Activated gamma-delta T cell treated with Interleukin-2 at 50 U/mL for 16 hours (primary cell): ENCODE data around the gene BATF3.
"Not testable (repeated sequence)": the region's sequence is repeated elsewhere in the genome, so short reads cannot be mapped to it uniquely, and the experiment has no call there.

ENCODE experiments used
- DNase-seq: peaks from one replicate; pipeline ENCODE4 v3.0.0-alpha.2; 2020

The BATF3 gene

DNA sequence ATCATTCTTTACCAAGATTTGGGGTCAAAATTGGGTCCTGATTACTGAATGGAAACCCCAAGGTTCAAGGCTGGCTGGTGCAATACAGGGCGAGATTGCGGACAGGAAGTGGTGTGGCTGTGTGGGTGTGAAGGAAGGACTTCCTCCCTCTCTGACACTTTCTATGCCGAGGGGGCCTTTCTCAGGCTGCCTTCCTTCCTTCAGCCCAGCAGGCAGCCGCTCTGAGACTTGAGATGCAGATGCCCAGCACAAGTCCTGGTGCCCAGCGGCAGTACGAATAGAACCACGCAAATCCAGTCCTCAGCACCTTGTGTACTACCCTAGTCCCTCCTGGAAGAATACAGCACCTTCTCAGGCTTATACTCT is 16.3 kb downstream of the BATF3 start:
- DNase-seq: peak; percentile 33

DNA sequence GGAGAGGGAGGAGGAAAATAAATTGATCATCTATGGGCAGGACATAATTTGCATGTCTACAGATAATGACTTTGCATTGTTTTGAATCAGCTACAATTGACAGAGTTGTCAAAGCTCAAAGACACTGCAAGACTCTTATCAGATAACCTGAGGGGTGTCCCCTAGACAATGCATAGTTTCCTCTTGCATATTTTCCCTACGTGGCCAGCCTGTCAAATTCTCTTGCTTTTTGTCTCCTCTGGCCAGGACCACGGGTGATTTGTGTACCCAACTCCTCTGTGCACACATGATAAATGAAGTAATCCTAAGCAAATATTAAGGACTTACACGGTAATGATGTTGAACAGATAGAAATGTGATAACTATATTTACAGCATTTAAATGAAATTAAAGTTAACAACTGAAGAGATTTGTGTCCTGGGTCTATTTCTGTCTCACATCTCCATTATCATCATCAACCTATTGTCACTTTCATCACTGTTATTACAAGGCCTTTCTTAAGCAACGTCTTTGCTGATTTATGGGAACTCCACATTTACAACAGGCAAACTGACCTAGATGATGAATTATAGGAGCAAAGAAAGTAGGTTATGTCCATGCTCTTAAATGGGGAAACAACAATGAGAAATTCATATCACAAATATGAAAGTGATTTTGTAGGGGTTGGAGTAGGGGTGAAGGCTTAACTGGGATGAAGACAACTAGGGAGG is 18.8 kb downstream of the BATF3 start:
- no peak for DNase-seq

DNA sequence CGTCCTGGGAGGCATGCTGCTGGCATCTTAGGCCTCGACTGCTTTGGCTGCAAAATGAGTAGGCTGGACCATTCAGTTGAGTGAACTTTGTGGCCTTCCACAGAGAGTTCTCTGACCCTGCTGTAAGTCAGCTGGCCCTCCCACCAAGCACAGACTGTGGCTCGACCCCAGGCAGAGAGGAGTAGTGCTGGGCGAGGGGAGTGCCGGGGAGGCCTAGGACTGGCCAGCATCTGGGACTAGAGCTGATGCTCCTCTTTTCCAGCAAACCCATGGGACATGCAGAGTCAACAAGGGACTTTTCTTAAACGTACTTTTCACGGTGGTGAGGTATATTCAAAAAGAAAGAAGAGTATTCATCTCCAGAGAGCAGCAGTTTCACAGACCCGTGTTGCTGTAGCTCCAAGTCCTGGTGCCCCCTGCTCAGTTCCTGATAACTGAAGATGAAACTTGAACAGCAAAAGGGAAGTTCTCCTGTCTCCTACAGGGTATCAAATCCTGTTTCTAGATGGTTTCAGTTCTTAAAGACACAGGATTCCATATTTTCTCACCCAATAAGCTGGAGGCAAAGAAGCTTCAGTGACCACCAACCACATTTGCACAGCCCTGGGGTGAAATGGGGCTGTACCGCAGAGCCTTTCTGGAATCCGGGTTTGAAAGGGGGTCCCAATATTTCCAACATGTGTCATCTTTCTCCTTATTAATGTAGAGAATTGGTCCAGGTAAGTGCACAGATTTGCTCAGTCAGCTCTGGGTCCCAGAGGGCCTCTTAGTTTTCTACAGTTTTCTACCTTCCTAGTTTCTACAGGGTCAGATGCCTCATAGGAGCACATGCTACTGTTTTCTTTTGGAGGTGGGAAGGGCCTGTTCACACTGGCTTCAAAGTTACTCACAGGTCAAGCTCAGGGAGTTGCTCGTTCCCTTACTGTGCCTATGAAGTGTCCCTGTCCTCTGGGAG is 20.9 kb downstream of the BATF3 start:
- DNase-seq: no peak

DNA sequence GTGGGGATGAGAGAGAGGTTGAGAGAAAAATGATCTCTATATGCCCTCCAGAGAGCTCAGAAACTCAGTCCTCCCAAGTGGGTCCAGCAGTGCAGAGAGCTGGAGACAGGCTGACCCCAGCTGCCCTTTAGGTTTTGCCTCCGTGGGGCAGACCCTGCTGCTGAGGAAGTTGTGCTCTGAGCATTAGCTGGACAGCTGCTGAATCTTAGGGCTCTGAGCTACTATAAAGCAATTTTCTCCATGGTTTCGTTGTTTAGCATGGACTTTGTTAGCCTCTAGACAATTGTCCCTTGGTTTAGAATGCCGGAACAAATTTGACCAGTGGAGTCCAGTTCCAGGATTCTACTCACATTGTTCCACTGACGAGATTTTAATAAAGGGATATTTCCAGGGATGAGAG is 22.1 kb downstream of the BATF3 start:
- no peak for DNase-seq

DNA sequence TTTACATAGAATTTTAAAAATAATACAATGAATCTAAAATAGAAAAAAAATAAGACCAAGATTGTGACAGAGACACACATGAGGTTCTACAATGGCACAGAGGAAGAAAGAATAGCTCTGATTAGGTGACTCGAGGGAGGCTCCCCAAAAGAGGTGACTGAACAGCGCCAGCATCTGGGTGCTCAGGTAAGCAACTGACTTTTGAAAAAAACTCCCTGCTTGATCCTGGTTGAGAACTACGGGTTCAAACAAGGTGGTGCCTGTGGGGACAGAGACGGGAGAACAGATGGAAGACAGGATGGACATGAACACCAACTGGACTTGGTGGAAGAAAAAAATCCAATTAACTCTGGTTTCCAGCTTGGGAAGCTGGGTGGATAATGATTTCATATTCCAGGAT is 22.5 kb downstream of the BATF3 start:
- no peak for DNase-seq

DNA sequence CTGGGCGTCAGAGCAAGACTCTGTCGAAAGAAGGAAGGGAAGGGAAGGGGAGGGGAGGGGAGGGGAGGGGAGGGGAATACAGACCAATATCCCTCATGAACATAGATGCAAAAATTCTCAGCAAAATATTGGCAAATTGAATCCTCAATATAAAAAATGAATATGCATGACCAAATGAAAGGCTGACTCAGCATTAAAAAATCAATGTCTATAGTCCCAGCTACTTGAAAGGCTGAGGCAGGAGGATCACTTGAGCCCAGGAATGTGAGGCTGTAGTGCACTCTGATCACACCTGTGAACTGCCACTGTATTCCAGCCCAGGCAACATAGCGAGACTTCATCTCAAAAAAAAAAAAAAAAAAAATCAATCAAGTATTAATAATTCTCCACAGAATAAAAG is 24.0 kb downstream of the BATF3 start:
- no peak for DNase-seq

DNA sequence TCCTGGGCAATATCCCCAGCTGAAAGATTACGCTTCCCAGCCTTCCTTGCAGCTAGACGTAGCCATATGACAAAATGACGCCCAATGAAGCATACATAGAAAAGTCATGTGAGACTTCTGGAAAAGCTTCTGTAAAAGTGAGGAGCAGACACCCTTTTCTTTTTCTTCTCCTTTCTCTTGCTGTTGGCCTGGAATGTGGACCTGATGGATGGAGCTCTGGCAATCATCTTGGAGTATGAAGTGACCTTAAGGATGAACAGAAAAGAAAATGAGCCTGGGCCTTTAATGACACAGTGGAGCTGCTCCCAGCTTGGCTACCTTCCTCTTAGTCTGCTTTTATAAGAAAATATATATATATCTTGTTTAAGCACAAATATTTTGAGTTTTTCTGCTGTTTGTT is 24.8 kb downstream of the BATF3 start:
- no peak for DNase-seq

DNA sequence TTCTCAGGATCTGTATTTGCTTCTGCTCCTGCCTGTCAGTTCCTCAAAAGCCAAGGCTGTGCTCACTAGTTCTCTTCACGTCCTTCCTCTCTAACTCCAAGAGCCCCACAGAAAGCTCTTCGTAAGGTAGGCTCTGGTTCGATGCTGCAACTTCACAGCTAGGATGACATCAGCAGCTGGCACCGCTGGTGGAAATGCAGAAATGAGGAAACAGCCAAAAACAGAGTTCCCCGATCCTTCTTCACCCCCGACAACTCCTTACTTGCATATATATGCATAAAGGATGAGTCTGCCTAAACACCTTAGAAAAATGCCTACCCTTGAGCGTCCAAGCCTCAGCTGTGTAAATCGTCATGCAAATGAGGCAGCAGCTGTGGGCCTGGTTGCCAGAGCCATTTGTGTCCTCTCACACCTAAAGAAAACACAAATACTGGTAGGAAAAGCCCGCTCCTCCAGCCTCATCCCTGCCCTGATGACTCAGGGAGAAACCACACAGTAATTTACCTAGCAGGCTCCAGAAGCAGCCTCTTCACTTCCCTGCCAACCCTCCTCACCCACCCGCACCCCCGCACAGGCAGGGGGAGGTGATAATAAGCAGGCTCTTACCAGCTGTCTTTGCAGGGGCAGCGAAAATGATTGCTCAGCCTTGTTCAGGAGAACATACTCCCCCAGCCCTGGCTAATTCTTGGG is 28.2 kb downstream of the BATF3 start:
- DNase-seq: no peak

DNA sequence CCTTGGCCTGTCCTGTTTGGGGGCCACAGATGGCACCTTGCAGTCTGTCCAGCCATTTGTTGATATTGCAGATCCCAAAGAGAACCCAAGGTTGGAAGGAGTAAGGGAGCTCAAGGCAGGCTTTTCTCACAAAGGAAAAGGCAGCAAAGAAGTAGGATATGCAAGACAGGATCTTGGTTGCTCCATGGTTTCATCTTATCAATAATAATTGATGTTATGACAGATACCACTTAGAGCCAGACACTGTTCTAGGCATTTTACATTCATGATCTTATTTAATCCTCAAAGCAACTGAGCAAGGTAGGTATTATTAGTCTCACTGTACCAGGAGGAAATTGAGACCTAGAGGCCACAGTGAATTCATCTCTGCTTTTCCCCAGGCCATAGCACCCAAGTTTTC is 28.8 kb downstream of the BATF3 start:
- DNase-seq: no peak

DNA sequence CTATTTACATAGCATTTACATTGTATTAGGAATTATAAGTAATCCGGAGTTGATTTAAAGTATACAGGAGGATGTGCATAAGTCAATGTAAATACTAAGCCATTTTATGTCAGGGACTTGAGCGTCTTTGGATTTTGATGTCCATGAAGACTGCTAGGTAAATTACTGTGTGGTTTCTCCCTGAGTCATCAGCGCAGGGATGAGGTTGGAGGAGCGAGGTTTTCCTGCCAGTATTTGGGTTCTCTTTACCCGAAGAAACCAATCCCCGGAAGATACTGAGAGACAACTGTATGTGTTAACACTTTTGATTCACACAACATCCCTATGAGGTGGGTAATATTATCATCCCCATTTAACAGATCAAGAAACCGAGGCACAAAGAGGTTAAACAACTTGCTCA is 29.3 kb downstream of the BATF3 start:
- DNase-seq: no peak

DNA sequence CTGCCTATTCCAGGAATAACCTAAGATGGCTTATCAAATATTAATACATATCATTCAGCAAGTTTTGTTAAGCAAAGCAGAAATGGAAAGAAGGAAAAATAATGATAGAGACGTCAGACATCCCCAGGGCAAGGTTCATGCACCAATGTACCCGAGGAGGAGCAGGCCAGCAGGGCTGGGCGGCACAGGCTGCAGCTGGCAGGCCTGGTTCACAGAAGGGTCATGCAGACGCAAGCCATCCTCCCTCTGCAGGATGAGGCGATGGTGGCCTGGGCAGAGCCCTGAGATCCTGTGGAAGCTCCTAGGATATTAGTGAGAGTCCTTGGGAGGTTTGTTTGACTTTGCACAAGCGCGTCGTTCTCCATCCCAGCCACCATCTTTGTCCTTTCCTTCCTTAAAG is 30.0 kb downstream of the BATF3 start:
- DNase-seq: no peak

DNA sequence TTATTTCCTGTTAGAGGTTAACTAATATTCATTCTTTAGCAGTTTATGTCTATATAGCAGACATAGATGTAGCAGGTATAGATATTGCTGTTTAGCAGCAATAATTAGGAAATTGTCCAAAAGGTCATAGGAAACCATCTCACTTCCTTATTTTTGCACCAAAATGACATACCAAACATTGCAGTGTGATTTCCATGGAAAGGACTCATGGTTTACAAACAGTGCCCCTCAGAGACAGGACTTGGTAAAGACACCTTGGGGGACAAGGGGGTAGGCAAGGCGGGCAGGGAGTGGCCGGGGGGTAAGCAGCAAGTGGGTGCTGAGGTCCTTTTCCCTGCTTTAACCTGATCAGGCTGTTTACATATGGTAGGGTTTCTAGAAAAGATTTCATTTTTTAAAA is 30.5 kb downstream of the BATF3 start:
- DNase-seq: no peak

DNA sequence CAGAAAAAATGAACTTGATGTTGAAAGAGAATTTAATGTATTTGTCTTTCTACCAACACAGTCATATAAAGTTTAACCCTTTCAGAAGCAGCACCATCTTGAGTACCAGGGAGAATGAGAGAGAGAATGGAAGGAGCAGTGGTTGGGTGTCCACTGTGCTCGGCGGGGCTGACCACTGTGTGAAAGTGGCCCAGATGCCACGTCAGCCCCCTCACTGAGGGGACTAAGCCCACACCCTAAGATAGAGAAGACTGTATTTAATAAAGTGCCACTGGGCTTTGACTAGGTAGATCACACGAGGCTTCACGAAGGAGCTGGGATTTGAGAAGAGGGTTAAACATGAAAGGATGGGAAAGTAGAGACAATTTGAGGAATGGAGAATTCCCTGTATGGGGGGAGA is 31.2 kb downstream of the BATF3 start:
- DNase-seq: no peak

DNA sequence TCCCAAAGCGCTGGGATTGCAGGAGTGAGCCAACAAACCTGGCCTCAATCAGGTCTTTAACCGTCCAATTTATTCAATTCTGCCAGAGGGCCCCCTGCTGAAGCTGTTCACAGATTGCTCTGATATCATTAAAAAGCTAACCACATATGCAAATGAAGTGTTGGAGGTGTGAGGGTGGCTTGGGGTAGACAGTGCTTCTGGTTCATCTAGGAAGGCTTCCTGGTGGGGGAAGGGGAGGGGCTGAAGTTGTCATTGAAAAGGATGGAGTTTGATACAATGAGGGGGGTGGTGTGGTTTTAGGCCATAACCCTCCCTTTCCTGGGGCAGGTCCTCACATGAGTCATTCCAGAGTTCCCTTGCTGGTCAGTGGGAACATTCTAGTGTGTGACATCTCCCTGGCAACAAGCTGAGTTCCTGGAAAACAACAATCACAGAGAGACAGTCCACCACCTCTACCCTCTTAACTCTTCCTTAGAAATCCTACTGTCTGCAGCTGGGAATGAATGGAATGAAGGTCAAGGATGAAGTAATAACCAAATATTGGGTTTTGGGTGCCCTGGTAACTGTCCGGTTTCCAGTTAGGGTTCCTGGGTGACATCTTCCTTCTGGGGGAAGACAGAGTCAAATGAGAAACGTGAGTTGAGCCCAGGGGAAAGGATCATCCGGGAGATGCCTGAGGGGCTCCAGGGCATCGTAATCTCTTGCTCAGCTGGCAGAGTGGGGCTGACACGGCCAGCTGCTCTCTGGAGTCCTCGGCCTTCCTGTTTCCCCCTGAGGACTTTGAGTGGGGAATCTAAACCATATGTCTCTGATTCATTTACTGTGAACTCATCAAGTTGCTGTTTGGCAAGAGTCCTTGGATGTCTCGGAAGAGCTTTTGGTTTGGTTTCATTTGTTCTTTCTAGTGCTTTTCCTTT is 32.2 kb downstream of the BATF3 start:
- DNase-seq: no peak

DNA sequence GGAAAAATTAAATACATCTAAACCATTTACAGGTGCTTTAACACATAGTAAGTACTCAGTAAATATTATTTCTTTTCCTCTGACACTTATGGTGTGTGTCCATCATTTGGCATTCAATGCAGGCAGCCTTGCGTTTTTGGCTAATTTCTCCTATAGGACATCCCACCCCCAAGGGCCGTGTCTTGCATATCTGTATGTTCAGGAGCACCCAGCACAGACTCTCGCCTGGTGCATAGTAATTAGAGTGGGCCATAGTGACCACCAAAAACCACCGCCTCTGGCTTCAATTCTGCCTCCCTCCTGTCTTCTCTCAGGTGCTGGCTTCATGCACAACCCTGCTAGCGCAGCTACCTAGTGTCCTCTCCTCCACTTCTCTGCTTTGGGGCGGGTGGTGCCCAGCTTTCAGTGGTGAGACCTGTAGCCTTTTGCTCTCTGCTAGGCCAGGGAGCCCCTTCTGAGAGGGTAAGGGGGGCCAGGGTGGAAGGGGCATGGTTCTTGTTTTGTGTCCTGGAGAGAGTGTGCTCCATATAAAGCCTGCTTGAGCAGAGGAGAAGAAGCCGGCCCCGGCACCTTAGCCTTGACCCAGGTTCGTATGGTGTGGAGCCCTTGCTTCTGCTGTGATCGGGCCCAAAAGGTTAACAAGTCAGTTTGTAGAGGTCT is 33.4 kb downstream of the BATF3 start:
- no peak for DNase-seq

DNA sequence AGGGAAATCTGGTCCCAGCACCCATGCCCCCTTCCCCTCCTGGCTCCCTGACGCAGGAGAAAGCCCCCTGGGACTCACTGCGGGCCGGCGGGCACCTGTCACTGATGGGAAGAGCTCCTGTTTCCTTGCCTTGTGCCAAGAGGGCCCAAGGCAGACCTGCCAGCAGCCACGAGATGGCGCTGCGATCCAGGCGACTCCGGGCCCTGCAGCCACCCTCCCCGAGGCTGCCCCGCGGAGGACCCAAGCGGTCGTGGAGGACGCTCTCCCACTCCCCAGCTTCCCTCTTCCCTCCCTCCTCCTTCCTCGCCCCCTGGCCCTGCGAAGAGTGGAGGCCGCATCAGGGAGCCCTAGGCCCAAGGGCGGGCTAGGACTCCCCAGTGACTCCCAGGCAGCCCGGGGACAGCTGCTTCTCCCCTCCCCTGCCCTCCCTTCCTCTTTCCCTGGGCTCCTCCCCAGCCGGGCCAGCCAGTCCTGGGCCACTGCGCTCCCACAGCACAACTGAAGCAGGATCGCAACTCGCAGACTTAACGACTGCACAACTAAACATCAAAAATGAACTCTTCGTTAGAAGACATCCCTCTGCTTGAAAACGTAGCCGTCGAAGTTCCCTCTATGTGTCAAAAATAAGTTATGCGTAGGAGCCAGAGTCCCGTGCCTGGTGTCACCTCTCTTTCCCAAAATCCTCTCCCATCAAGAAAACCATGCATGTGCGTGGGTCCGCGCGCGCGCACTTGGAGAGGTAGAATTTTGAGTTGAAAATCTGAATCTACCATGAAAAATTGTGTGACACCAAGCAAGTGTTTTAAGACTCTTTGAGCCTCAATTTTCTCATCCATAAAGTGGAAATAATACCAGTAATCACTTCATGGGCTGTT is 34.2 kb downstream of the BATF3 start:
- peak; percentile 73 for DNase-seq

DNA sequence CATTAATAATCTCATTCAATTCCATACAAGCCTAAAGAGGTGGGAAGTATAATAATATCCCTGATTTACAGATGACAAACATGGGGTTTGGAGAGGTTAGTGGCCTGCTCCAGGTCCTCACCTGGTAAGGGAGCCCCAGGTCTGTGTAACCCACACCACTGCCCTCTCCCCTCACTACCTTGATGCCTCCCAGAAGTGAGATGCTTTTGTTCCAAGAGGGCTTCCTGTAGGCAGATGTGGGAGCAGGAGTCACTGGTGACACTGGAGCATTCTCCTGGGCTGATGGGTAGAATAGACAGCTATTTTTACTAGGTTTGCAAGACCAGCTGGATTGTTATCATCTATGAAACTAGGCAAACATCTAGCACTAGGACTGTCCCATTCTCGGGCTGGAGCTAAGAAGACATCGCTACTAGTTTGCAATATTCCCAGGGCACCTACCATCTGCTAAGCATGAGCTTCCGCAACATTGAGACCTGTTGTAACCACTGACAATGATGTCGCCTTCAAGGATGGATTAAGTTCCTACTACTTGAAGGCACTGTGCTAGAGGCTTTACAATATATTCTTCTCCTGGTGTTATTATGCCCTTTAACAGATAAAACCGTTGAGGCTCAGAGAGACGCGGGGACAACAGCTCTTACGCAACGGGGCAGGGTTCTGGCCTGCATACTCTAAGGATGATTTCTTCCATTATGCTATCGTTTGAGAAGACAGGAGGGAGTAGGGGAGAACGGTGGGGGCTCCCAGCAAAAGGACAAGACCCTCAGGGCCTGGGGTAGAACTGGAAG is 35.0 kb downstream of the BATF3 start:
- no peak for DNase-seq

DNA sequence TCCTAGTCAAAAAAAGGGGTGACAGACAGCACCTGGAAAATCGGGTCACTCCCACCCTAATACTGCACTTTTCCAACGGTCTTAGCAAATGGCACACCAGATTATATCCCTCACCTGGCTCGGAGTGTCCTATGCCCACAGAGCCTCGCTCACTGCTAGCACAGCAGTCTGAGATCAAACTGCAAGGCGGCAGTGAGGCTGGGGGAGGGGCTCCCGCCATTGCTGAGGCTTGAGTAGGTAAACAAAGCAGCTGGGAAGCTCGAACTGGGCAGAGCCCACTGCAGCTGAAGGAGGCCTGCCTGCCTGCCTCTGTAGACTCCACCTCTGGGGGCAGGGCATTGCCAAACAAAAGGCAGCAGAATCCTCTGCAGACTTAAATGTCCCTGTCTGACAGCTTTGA is 41.4 kb downstream of the BATF3 start:
- DNase-seq: not testable (repeated sequence)

DNA sequence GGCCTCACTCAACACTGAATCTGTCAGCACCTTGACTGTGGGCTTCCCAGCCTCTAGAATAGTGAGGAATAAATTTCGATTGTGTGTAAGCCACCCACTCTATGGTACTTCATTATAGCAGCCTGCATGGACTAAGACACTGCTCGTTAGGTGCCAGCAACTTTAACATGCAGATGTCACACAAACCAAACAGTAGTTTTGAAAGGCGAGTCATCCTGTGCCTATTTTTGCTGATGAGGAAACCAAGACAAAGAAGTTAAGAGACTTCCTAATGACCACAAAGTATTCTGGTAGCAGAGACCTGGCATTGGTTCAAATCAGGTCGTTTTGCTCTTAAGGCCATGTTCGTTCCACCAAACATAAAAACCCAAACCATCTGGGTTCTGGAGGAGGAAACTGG is 42.9 kb downstream of the BATF3 start:
- no peak for DNase-seq
